Retinal pigment epithelial cell (primary cell): Measurements from ENCODE around the gene PAPOLA.

Experiments used
- DNase-seq: peaks from one replicate; pipeline ENCODE4 v3.0.0-alpha.2; 2010; ENCODE audit warnings: low read depth
- H3K4me3 ChIP-seq: 2 replicates; pipeline ENCODE4 v1.5.1; 2011; ENCODE audit warnings: mild to moderate bottlenecking, low read length, control low read depth, moderate library complexity
- TF ChIP-seq, protein P1 (sequence below): conservative IDR thresholded peaks from 2 replicates; pipeline ENCODE4 v1.5.1; 2011; ENCODE audit warnings: low read depth, low read length, control low read depth, inconsistent platforms

The PAPOLA gene

DNA sequence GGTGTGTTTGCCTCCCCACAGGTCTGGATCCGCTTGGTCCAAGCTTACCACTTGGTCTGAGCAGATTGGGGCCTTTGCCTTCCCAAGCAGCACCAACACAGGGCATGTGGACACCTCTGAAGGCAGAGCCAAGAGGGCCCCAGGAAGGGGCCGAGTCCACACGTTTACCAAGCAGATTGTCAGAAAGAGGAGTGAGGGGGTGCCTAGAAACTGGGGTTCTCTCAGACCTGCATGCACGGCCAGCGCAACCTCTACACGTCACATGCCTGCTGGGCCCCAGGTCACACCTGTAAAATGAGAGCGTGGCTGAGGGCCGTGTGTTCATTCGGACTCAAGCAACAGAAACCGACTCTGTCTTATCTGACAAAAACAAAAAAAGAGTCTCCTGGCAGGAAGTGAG is 96.9 kb downstream of the PAPOLA start:
- TF ChIP-seq, protein P1, sequence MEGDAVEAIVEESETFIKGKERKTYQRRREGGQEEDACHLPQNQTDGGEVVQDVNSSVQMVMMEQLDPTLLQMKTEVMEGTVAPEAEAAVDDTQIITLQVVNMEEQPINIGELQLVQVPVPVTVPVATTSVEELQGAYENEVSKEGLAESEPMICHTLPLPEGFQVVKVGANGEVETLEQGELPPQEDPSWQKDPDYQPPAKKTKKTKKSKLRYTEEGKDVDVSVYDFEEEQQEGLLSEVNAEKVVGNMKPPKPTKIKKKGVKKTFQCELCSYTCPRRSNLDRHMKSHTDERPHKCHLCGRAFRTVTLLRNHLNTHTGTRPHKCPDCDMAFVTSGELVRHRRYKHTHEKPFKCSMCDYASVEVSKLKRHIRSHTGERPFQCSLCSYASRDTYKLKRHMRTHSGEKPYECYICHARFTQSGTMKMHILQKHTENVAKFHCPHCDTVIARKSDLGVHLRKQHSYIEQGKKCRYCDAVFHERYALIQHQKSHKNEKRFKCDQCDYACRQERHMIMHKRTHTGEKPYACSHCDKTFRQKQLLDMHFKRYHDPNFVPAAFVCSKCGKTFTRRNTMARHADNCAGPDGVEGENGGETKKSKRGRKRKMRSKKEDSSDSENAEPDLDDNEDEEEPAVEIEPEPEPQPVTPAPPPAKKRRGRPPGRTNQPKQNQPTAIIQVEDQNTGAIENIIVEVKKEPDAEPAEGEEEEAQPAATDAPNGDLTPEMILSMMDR = no peak
- no peak overlapping the region for H3K4me3 ChIP-seq
- DNase-seq = no peak

DNA sequence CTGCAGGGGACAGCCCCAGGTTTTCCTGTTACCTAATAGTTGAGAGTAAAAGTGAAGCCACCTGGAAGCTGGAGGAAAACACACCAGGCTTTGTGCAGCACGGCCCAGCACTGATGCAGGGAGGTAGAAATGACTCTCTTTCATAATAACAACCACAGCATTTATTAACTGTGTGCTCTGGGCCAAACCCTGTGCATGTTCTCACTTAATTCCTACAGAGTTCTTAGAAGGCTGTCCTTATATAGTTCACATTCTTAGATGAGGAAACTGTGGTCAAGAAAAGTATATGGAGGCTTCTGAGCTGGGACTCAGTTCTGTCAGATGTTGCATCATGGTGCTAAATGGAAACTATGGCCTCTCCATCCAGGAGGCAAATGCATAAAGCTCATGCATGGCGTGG is 100.0 kb downstream of the PAPOLA start:
- no peak overlapping the region for H3K4me3 ChIP-seq
- no peak for DNase-seq
- TF ChIP-seq, protein P1 = no peak

DNA sequence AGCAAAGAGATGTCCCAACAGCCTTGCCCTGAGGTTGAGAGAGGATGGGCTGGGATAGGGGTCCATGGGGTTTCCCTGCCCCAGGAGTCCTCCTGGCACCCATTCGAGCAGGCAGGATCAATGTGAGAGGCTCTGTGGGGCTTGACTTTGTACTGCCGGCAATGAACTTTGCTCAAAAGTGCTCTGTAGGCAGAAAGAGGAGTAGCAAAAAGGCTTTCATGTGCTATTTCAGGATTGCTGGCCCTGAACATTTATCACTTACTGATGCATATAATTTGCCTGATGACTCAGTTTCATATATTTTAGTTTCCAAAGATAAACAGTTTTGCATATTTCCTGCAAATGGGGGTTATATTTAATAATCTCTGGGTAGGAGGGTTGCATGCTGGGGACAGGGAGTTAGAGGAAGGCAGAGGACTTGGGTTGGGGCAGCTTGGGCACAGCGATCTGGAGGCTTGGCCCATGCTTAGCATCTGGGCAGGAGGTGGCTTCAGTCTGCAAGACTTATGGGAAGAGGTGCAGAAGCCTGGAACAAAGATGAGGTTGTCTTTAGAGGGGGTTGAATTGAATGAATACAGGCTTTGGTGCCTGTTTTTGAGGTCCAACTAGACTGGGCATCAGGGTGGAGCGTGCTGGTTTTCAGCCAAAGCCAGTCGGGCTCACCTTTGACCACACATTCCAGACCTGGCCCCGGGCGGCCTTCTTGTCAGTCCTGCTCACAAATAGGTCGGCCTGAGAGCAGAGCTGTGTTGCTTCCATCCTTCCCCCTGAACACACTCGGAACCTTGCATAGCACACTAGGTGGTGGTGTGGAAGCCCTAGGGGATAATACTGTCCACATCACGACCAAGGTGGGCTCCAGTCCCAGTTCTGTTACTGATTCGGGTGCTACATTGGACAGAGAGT is 101.4 kb downstream of the PAPOLA start:
- no peak for DNase-seq
- H3K4me3 ChIP-seq = no peak overlapping the region
- TF ChIP-seq, protein P1 = no peak

- H3K4me3 ChIP-seq = no peak overlapping the region
- DNase-seq = no peak
- TF ChIP-seq, protein P1 = no peak
Measured at GRCh38 chr14:96614481-96614881, 112.3 kb downstream of the PAPOLA start.

GRCh38 chr14:96616161-96616721 is 114.1 kb downstream of the PAPOLA start:
- no peak for DNase-seq
- TF ChIP-seq, protein P1 = no peak
- H3K4me3 ChIP-seq = no peak overlapping the region
